ENCODE measurements around the gene EXOC6B.

The EXOC6B gene

GRCh38 chr2:72788756-72789155 lies 37.1 kb downstream of the EXOC6B start:
- no peak for DNase-seq (ENCODE audit: low read depth in 2 of 2)

GRCh38 chr2:72785517-72785916 lies 40.3 kb downstream of the EXOC6B start:
- DNase-seq (ENCODE audit: low read depth in 2 of 2) = no peak

- DNase-seq (ENCODE audit: low read depth in 2 of 2) = no peak
Observed at GRCh38 chr2:72782520-72782919, 43.3 kb downstream of the EXOC6B start.

GRCh38 chr2:72781480-72781879 lies 44.4 kb downstream of the EXOC6B start:
- no peak for DNase-seq (ENCODE audit: low read depth in 2 of 2)

- DNase-seq (ENCODE audit: low read depth in 2 of 2) = no peak
Observed at GRCh38 chr2:72780477-72780876, 45.4 kb downstream of the EXOC6B start.

GRCh38 chr2:72779495-72779894 lies 46.3 kb downstream of the EXOC6B start:
- DNase-seq (ENCODE audit: low read depth in 2 of 2) = no peak

GRCh38 chr2:72778410-72778809 lies 47.4 kb downstream of the EXOC6B start:
- DNase-seq (ENCODE audit: low read depth in 2 of 2) = no peak

- DNase-seq (ENCODE audit: low read depth in 2 of 2) = peak; percentile 10 to 11
Observed at GRCh38 chr2:72770879-72771461, 54.9 kb downstream of the EXOC6B start.

GRCh38 chr2:72765997-72766609 lies 59.7 kb downstream of the EXOC6B start:
- DNase-seq (ENCODE audit: low read depth in 2 of 2) = no peak

- DNase-seq (ENCODE audit: low read depth in 2 of 2) = no peak
Observed at GRCh38 chr2:72762276-72762675, 63.6 kb downstream of the EXOC6B start.

GRCh38 chr2:72759755-72760154 lies 66.1 kb downstream of the EXOC6B start:
- no peak for DNase-seq (ENCODE audit: low read depth in 2 of 2)

- no peak for DNase-seq (ENCODE audit: low read depth in 2 of 2)
Observed at GRCh38 chr2:72757177-72757775, 68.6 kb downstream of the EXOC6B start.

GRCh38 chr2:72755647-72756423 lies 70.0 kb downstream of the EXOC6B start:
- DNase-seq (ENCODE audit: low read depth in 2 of 2) = no peak

GRCh38 chr2:72754628-72755320 lies 71.1 kb downstream of the EXOC6B start:
- no peak for DNase-seq (ENCODE audit: low read depth in 2 of 2)

- no peak for DNase-seq (ENCODE audit: low read depth in 2 of 2)
Observed at GRCh38 chr2:72750977-72751639, 74.7 kb downstream of the EXOC6B start.

- no peak for DNase-seq (ENCODE audit: low read depth in 2 of 2)
Observed at GRCh38 chr2:72750466-72750865, 75.4 kb downstream of the EXOC6B start.

GRCh38 chr2:72747344-72747743 lies 78.5 kb downstream of the EXOC6B start:
- no peak for DNase-seq (ENCODE audit: low read depth in 2 of 2)

GRCh38 chr2:72745679-72746368 lies 80.0 kb downstream of the EXOC6B start:
- no peak for DNase-seq (ENCODE audit: low read depth in 2 of 2)

GRCh38 chr2:72744049-72744448 lies 81.8 kb downstream of the EXOC6B start:
- DNase-seq (ENCODE audit: low read depth in 2 of 2) = no peak

- DNase-seq (ENCODE audit: low read depth in 2 of 2) = no peak
Observed at GRCh38 chr2:72743481-72743880, 82.4 kb downstream of the EXOC6B start.

- no peak for DNase-seq (ENCODE audit: low read depth in 2 of 2)
Observed at GRCh38 chr2:72738096-72738495, 87.7 kb downstream of the EXOC6B start.
